LNCaP clone FGC (cell line): ENCODE data around the gene CDC42EP3.

ENCODE experiments used
- DNase-seq: peaks from one replicate; pipeline ENCODE4 v3.0.0-alpha.2; 2011; ENCODE audit warnings: low read depth
- H3K4me3 ChIP-seq: 2 replicates; pipeline ENCODE4 v1.5.1; 2011; ENCODE audit warnings: mild to moderate bottlenecking, low read depth, low read length, control low read depth
- CTCF ChIP-seq: IDR thresholded peaks from 2 replicates; pipeline ENCODE4 v1.5.1; 2012; ENCODE audit warnings: mild to moderate bottlenecking; ENCODE audit not compliant: control insufficient read depth, insufficient read depth; ENCODE audit errors: extremely low read depth

CDC42EP3 gene

GRCh38 chr2:37627710-37628109 is 43.7 kb downstream of the CDC42EP3 start:
- no peak for TF ChIP-seq CTCF
- DNase-seq, result no peak
- no peak overlapping the region for H3K4me3 ChIP-seq

- TF ChIP-seq CTCF, result no peak
- no peak for DNase-seq
- H3K4me3 ChIP-seq, result no peak overlapping the region
Measured at GRCh38 chr2:37625796-37626571, 45.5 kb downstream of the CDC42EP3 start.

GRCh38 chr2:37625156-37625555 is 46.3 kb downstream of the CDC42EP3 start:
- no peak for TF ChIP-seq CTCF
- H3K4me3 ChIP-seq, result no peak overlapping the region
- no peak for DNase-seq

GRCh38 chr2:37623971-37624900 is 47.2 kb downstream of the CDC42EP3 start:
- no peak for TF ChIP-seq CTCF
- no peak overlapping the region for H3K4me3 ChIP-seq
- DNase-seq, result no peak

GRCh38 chr2:37623406-37623805 is 48.0 kb downstream of the CDC42EP3 start:
- H3K4me3 ChIP-seq, result no peak overlapping the region
- no peak for DNase-seq
- no peak for TF ChIP-seq CTCF

- DNase-seq, result no peak
- H3K4me3 ChIP-seq, result no peak overlapping the region
- TF ChIP-seq CTCF, result no peak
Measured at GRCh38 chr2:37622450-37623100, 48.9 kb downstream of the CDC42EP3 start.
